GM12873 (cell line): ENCODE measurements around the gene NCKAP5.

Source experiments
- CTCF ChIP-seq: IDR thresholded peaks from 2 replicates; pipeline ENCODE4 v1.5.1; 2012; ENCODE audit warnings: low read depth, mild to moderate bottlenecking, moderate library complexity, low read length, control low read depth; ENCODE audit not compliant: insufficient read depth; ENCODE audit errors: missing control alignments

The NCKAP5 gene

GRCh38 chr2:132681766-132682165, 886.5 kb downstream of the NCKAP5 start:
- TF ChIP-seq CTCF, result no peak

GRCh38 chr2:132680544-132680943, 887.7 kb downstream of the NCKAP5 start:
- no peak for TF ChIP-seq CTCF

GRCh38 chr2:132678483-132678882, 889.8 kb downstream of the NCKAP5 start:
- TF ChIP-seq CTCF, result no peak

- TF ChIP-seq CTCF, result no peak
These were observed 890.6 kb downstream of the NCKAP5 start for GRCh38 chr2:132677661-132678060.

- peak; percentile 5 for TF ChIP-seq CTCF
These were observed 891.3 kb downstream of the NCKAP5 start for GRCh38 chr2:132676999-132677398.

GRCh38 chr2:132671151-132671835, 897.0 kb downstream of the NCKAP5 start:
- no peak for TF ChIP-seq CTCF

- no peak for TF ChIP-seq CTCF
These were observed 897.6 kb downstream of the NCKAP5 start for GRCh38 chr2:132670496-132671150.
